Melanocyte of skin (primary cell): ENCODE data around the gene MAJIN. TPM values are rescaled to one million over a fixed set of nuclear protein-coding genes. Genes with fewer than 3 reads are reported as not detected.

Experiments
- small RNA-seq, 2 donors: library from RNA; depleted of rRNA; stranded (forward); fragments of <200 nt; gene quantifications; one replicate each; pipeline ENCODE3, GENCODE V24; 2012
- total RNA-seq, 2 donors: library from RNA; depleted of rRNA; stranded (reverse); fragments of >200 nt; gene quantifications; 2 replicates each; pipeline ENCODE4 v1.2.3, GENCODE V29; 2012

MAJIN gene
- total RNA-seq = not detected

GRCh38 chr11:64971421-64972233 lies at the start of gene MAJIN:
Gene MAJIN (minus strand): TSS chr11:64972108. CDS start chr11:64959405, 12,703 bp downstream.

GRCh38 chr11:65013888-65014725 lies 42.2 kb upstream of the MAJIN start, which contains the start of gene ARL2:
Gene ARL2 (plus strand): TSS chr11:65014160. CDS start chr11:65014208, 48 bp downstream.

GRCh38 chr11:64996710-64997380 lies 24.9 kb upstream of the MAJIN start, which contains the start of gene BATF2:
Gene BATF2 (minus strand): TSS chr11:64996971. CDS start chr11:64996914, 57 bp downstream.

GRCh38 chr11:64935359-64936081 lies 36.4 kb downstream of the MAJIN start, which contains the start of gene GPHA2:
Gene GPHA2 (minus strand): TSS chr11:64935893. CDS start chr11:64935460, 433 bp downstream.

GRCh38 chr11:64923944-64924909 lies 47.7 kb downstream of the MAJIN start, which contains the start of gene PPP2R5B:
Gene PPP2R5B (plus strand): TSS chr11:64924689. CDS start chr11:64925735, 1,046 bp downstream.

GRCh38 chr11:64916775-64917662 lies 54.9 kb downstream of the MAJIN start, which contains the start of gene ATG2A:
Gene ATG2A (minus strand): TSS chr11:64917209. CDS start chr11:64917135, 74 bp downstream.

Small RNA genes within 50 kb of the gene (small RNA-seq; reads per million reads assigned to genes)
- gene MIR6749 (0 reads per million in 2 donors), gene MIR6750 (0.06 to 0.26 reads per million in 2 donors), gene MIR6879 (0 reads per million in 2 donors)

Other genes starting within 250 kb of the MAJIN start
- gene NRXN2, start 248.9 kb downstream of the MAJIN start, total RNA-seq = under 1 TPM; 0.33 to 0.69 TPM
- gene RASGRP2, start 228.0 kb downstream of the MAJIN start, total RNA-seq = not detected
- gene PYGM, start 212.1 kb downstream of the MAJIN start, total RNA-seq = under 1 TPM; 0.33 to 0.34 TPM
- 100 to 1,000 TPM in 1 of 2 donors, 10 to 100 TPM in 1; 95.7 to 122 TPM for gene SF1, start 193.6 kb downstream of the MAJIN start, total RNA-seq
- gene MAP4K2, start 168.9 kb downstream of the MAJIN start, total RNA-seq = 10 to 100 TPM; 11.4 to 17.3 TPM
- gene MEN1, start 161.6 kb downstream of the MAJIN start, total RNA-seq = 10 to 100 TPM; 17.2 to 26.3 TPM
- gene CDC42BPG, start 127.5 kb downstream of the MAJIN start, total RNA-seq = under 1 TPM; under 0.01 to 1.00 TPM
- gene EHD1, start 93.5 kb downstream of the MAJIN start, total RNA-seq = 10 to 100 TPM; 16.2 to 49.0 TPM
- gene ATG2A, start 54.9 kb downstream of the MAJIN start, total RNA-seq = 10 to 100 TPM; 22.3 to 58.5 TPM
- gene PPP2R5B, start 47.4 kb downstream of the MAJIN start, total RNA-seq = 10 to 100 TPM in 1 of 2 donors, 1 to 10 TPM in 1; 9.0 to 29.9 TPM
- not detected for gene GPHA2, start 36.2 kb downstream of the MAJIN start, total RNA-seq
- gene BATF2, start 24.9 kb upstream of the MAJIN start, total RNA-seq = 10 to 100 TPM; 10.7 to 29.0 TPM
- gene ARL2, start 42.1 kb upstream of the MAJIN start, total RNA-seq = 100 to 1,000 TPM; 112 to 138 TPM
- 1 to 10 TPM; 9.3 to 9.6 TPM for gene SNX15, start 55.3 kb upstream of the MAJIN start, total RNA-seq
- gene SAC3D1, start 69.1 kb upstream of the MAJIN start, total RNA-seq = 10 to 100 TPM; 10.3 to 25.0 TPM
- 10 to 100 TPM in 1 of 2 donors, 1 to 10 TPM in 1; 5.7 to 11.7 TPM for gene NAALADL1, start 86.4 kb upstream of the MAJIN start, total RNA-seq
- 10 to 100 TPM; 11.4 to 29.6 TPM for gene CDCA5, start 111.9 kb upstream of the MAJIN start, total RNA-seq
- gene ZFPL1, start 112.1 kb upstream of the MAJIN start, total RNA-seq = 10 to 100 TPM; 32.0 to 33.0 TPM
- gene VPS51, start 124.1 kb upstream of the MAJIN start, total RNA-seq = 10 to 100 TPM; 78.5 to 78.6 TPM
- gene TM7SF2, start 139.8 kb upstream of the MAJIN start, total RNA-seq = 1 to 10 TPM; 9.3 TPM
- gene ZNHIT2, start 145.6 kb upstream of the MAJIN start, total RNA-seq = 10 to 100 TPM; 13.1 to 16.7 TPM
- 100 to 1,000 TPM; 127 to 221 TPM for gene FAU, start 150.0 kb upstream of the MAJIN start, total RNA-seq
- gene MRPL49, start 150.2 kb upstream of the MAJIN start, total RNA-seq = 10 to 100 TPM; 59.2 to 59.6 TPM
- gene SYVN1, start 162.4 kb upstream of the MAJIN start, total RNA-seq = 10 to 100 TPM; 16.0 to 18.6 TPM
- gene SPDYC, start 198.1 kb upstream of the MAJIN start, total RNA-seq = not detected
- gene CAPN1, start 209.8 kb upstream of the MAJIN start, total RNA-seq = 100 to 1,000 TPM; 101 to 111 TPM